Body of pancreas (tissue), 4 donors: ENCODE data around the gene BOC. TPM values are rescaled to one million over a fixed set of nuclear protein-coding genes. Genes with fewer than 3 reads are reported as not detected.

ENCODE experiments used
- ATAC-seq: fragments of 150-250 bp; one replicate; pipeline ENCODE4 v1.9.1; 2016
- DNase-seq, 4 donors: peaks; one replicate each; pipeline ENCODE4 v3.0.0-alpha.2; 2019
- H3K27ac ChIP-seq, 4 donors: fragments of 200-600 bp; sonication (generic); 1 replicate in 3 of 4; 2 replicates in 1 of 4; pipeline versions ENCODE4 v1.5.1 to v1.6.1; 2016 to 2019; ENCODE audit warnings: mild to moderate bottlenecking in 1 of 4, mixed read lengths in 1 of 4, moderate library complexity in 1 of 4
- H3K27me3 ChIP-seq, 2 donors: fragments of 200-600 bp; sonication (generic); one replicate each; pipeline ENCODE4 v1.6.0; 2016; ENCODE audit warnings: mild to moderate bottlenecking in 1 of 2
- H3K36me3 ChIP-seq, 2 donors: fragments of 200-600 bp; sonication (generic); replicated peaks in 1 of 2; 2 replicates each; pipeline ENCODE4 v1.5.1; 2016; ENCODE audit warnings: low read depth in 2 of 2; ENCODE audit not compliant: insufficient read depth in 1 of 2
- H3K4me1 ChIP-seq: fragments of 200-600 bp; sonication (generic); one replicate; pipeline ENCODE4 v1.6.0; 2016
- H3K4me3 ChIP-seq, 2 donors: fragments of 200-600 bp; sonication (generic); 1 replicate in 1 of 2; 2 replicates in 1 of 2; pipeline ENCODE4 v1.5.1; 2016 to 2019
- H3K9me3 ChIP-seq, 3 donors: fragments of 200-600 bp; sonication (generic); 1 replicate in 2 of 3; 2 replicates in 1 of 3; pipeline ENCODE4 v1.5.1; 2016
- CTCF ChIP-seq, 7 experiments: fragments of 450-650 bp in 4 of 7; fragments of 200-600 bp in 3 of 7; sonication (generic) in 3 of 7; IDR thresholded peaks; one replicate each; pipeline ENCODE4 v1.5.1; 2016 to 2019; ENCODE audit warnings: antibody characterized with exemption in 7 of 7
- POLR2A ChIP-seq, 3 donors: fragments of 450-650 bp; IDR thresholded peaks; one replicate each; pipeline ENCODE4 v1.6.1; 2016; ENCODE audit warnings: antibody characterized with exemption in 3 of 3, mild to moderate bottlenecking in 2 of 3
- WGBS, 2 donors: methylation state at CpG; one replicate each; pipeline ENCODE4 v1.1.5; 2017; 5-methylcytosine and 5-hydroxymethylcytosine counted together
- intact Hi-C: fragments of 100-400 bp; cut with DNase I; formaldehyde crosslinking; loops from one replicate; pipeline ENCODE4 v1.15.1; 2023
- total RNA-seq, 2 donors: library from RNA; depleted of rRNA; stranded (reverse); fragments of >200 nt; gene quantifications; one replicate each; pipeline ENCODE4 v1.1.0, GENCODE V29; 2016

The BOC gene
- total RNA-seq, 2 donors from 2014 or later = 22.7 to 29.6 TPM

GRCh38 chr3:113212150-113212843 lies 940 bp downstream of the BOC start:
- TF ChIP-seq CTCF (IDR thresholded peaks at IDR 0.05) = no peak
- peak in 1 of 3 donors; percentile 7 for TF ChIP-seq POLR2A (IDR thresholded peaks at IDR 0.05)
- peaks cover 21% of the 10 kb centered on the region for H3K4me1 ChIP-seq
- H3K36me3 ChIP-seq = no peaks in the 10 kb centered on the region
- DNase-seq = peak; percentile 18 to 34 (median 24)
- WGBS, 2 donors = 2 to 4% methylated on average over 25 to 62 of the region's 62 CpGs
- ATAC-seq = peak; percentile 14
- no peaks in the 10 kb centered on the region for H3K27me3 ChIP-seq
- H3K4me3 ChIP-seq = peak overlapping the region; percentile 70
- H3K27ac ChIP-seq = peak overlapping the region; percentile 75 to 89 (median 80)
- intact Hi-C loops = no loop called here
- no peaks in the 10 kb centered on the region for H3K9me3 ChIP-seq

GRCh38 chr3:113212844-113213375 lies 1.6 kb downstream of the BOC start:
- TF ChIP-seq CTCF (IDR thresholded peaks at IDR 0.05) (no peak), POLR2A (IDR thresholded peaks at IDR 0.05) (no peak)
- Histone ChIP-seq H3K4me1 (peaks cover 21% of the 10 kb centered on the region), H3K36me3 (no peaks in the 10 kb centered on the region), H3K4me3 (no peak overlapping the region), H3K27ac (peak overlapping the region in 2 of 4 donors; percentile 75 to 83), H3K27me3 (no peaks in the 10 kb centered on the region), H3K9me3 (no peaks in the 10 kb centered on the region)
- no peak for ATAC-seq
- intact Hi-C loops = no loop called here
- WGBS, 2 donors = 29 to 31% methylated on average over 5 of the region's 5 CpGs
- DNase-seq = no peak

- Histone ChIP-seq H3K27ac (no peak overlapping the region), H3K36me3 (no peaks in the 10 kb centered on the region), H3K4me3 (no peak overlapping the region), H3K27me3 (no peaks in the 10 kb centered on the region), H3K9me3 (no peaks in the 10 kb centered on the region), H3K4me1 (peaks cover 21% of the 10 kb centered on the region)
- DNase-seq (no peak), ATAC-seq (no peak)
- TF ChIP-seq CTCF (IDR thresholded peaks at IDR 0.05) = no peak
- TF ChIP-seq POLR2A (IDR thresholded peaks at IDR 0.05) = no peak
- 85 to 94% methylated on average over 7 of the region's 7 CpGs for WGBS, 2 donors
- intact Hi-C loops = no loop called here
Measured at GRCh38 chr3:113213896-113214587, 2.7 kb downstream of the BOC start.

- no peak overlapping the region for H3K27ac ChIP-seq
- intact Hi-C loops = no loop called here
- no peaks in the 10 kb centered on the region for H3K36me3 ChIP-seq
- 80 to 91% methylated on average over 2 of the region's 2 CpGs for WGBS, 2 donors
- no peaks in the 10 kb centered on the region for H3K9me3 ChIP-seq
- H3K4me3 ChIP-seq = no peak overlapping the region
- no peak for ATAC-seq
- DNase-seq = no peak
- peaks cover 21% of the 10 kb centered on the region for H3K4me1 ChIP-seq
- no peaks in the 10 kb centered on the region for H3K27me3 ChIP-seq
- TF ChIP-seq CTCF (IDR thresholded peaks at IDR 0.05) = no peak
Measured at GRCh38 chr3:113214917-113215595, 3.7 kb downstream of the BOC start.
